ENCODE data around the gene NEU4.

GRCh38 chr2:241764275-241765241 is 44.4 kb upstream of the NEU4 start:
- no peak for TF ChIP-seq CTCF (IDR thresholded peaks at IDR 0.05)
- TF ChIP-seq POLR2A (IDR thresholded peaks at IDR 0.05): no peak
- TF ChIP-seq POLR2AphosphoS5 (IDR thresholded peaks at IDR 0.05): no peak
- no peak for TF ChIP-seq EP300 (IDR thresholded peaks at IDR 0.05)

Data from sigmoid colon (tissue), 4 donors.